HuH-7.5 (cell line): Measurements from ENCODE around the gene PLAAT4.
A peak's percentile ranks its signal among the peaks of the same experiment; 100 is the strongest.
"Not testable (repeated sequence)": the region's sequence is repeated elsewhere in the genome, so short reads cannot be mapped to it uniquely, and the experiment has no call there.

ENCODE experiments used
- DNase-seq: peaks from one replicate; pipeline ENCODE4 v3.0.0; 2011; ENCODE audit warnings: low spot score

Gene PLAAT4

DNA sequence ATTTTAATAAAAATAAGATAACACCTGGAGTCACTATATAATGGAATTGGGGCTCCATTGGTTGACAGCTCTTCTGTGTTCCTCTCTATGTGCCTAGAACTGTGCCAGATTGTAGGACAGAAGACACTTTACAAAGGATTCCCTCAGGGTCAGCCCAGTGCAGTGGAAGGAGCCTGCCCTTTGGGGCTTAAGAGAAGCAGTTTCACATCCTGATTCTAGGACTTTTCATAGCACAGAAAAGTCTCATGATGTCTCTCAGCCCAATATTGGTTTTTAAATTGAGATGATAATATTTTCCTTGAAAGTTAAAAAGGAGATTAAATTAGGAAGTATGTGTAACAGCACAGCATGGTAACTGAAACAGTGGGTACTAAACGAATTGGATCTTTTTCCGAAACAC is 7.1 kb downstream of the PLAAT4 start:
- no peak for DNase-seq

GRCh38 chr11:63547061-63547460 is 10.5 kb downstream of the PLAAT4 start:
- DNase-seq, result no peak

DNA sequence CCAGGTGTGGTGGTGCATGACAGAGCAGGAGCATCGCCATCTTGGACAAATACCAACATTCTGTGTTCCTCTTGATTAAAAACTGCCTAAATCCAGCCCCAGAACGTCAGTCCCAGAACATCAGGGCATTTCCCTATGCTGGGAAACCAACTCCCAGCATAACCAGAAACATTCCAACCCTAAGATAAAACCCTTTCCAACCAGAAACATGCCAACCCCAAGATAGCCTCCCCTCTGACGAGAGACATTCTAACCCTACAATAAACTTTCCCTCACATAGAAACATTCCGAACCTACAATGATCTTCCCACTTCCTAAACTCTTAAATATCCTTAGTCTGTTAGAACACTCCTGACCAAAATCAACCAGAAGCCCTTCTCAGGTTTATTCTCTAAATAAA is 11.6 kb downstream of the PLAAT4 start:
- DNase-seq, result no peak

- no peak for DNase-seq
Measured at GRCh38 chr11:63549411-63549810, 12.8 kb downstream of the PLAAT4 start.

DNA sequence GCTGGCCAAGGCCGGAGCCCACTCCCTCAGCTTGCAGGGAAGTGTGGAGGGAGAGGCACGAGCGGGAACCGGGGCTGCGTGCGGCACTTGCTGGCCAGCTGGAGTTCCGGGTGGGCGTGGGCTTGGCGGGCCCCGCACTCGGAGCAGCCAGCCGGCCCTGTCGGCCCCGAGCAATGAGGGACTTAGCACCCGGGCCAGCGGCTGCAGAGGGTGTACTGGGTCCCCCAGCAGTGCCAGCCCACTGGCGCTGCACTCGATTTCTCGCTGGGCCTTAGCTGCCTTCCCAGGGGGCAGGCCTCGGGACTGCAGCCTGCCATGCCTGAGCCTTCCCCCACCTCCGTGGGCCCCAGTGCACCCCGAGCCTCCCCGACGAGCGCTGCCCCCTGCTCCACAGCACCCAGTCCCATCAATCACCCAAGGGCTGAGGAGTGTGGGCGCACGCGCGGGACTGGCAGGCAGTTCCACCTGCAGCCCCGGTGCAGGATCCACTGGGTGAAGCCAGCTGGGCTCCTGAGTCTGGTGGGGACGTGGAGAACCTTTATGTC is 13.6 kb downstream of the PLAAT4 start:
- not testable (repeated sequence) for DNase-seq

DNA sequence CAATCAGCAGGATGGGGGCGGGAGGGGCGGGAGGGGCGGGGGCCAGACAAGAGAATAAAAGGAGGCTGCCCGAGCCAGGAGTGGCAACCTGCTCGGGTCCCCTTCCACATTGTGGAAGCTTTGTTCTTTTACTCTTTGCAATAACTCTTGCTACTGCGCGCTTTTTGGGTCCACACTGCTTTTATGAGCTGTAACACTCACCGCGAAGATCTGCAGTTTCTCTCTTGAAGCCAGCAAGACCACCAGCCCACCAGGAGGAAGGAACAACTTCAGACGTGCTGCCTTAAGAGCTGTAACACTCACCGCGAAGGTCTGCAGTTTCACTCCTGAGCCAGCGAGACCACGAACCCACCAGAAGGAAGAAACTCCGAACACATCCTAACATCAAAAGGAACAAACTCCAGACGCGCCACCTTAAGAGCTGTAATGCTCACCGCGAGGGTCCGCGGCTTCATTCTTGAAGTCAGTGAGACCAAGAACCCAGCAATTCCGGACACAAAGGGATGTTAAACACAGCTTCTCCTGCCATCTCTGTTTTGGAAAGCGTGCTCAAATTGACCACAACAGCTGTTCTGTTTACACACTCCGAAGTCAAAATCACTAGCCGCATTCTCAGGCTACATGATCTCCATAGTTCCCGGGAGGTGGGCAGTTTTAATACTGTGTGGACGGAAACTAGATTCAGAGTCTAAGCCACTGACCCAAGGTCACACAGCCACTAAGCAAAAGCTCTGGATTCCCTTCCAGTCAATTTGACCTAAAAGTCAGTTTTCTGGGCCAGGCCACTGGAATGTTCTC is 14.7 kb downstream of the PLAAT4 start:
- DNase-seq, result no peak

- DNase-seq, result no peak
Measured at GRCh38 chr11:63551889-63552266, 15.3 kb downstream of the PLAAT4 start.

DNA sequence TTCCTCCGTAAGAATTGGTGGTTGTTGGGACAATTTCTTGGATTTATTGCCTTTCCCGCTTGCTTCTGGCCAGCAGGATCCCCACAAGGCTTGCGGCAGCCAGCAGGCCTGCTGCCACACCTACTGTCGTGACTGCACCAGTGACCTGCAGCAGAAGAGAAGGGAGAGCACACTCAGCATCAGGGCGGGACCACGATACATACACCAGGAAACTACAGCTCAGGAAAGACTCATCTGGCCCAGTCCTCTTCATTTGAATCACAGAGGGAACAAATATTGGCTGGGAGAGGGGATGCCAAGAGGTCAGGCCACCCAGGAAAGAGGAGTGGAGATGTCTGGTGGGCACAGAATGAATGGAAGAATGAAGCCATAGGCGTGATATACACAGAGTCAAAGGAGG is 16.3 kb downstream of the PLAAT4 start:
- no peak for DNase-seq

GRCh38 chr11:63553759-63554158 is 17.2 kb downstream of the PLAAT4 start:
- DNase-seq, result no peak

DNA sequence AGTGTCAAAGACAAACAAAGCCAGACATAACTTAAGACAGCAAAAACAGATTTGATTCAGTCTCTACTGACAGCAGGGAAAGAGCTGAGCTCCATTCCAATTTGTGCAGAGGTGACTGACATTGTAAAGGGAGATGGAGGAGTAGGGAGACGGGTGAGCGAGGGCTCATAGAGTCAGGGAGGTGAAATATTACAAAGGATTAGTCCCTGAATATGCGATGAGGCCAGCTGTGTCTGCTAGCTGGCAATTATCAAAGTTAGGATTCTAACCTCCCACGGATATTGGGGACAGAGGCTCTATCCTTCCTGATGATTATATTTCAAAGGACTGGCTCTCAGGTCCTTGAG is 18.2 kb downstream of the PLAAT4 start:
- DNase-seq, result no peak

DNA sequence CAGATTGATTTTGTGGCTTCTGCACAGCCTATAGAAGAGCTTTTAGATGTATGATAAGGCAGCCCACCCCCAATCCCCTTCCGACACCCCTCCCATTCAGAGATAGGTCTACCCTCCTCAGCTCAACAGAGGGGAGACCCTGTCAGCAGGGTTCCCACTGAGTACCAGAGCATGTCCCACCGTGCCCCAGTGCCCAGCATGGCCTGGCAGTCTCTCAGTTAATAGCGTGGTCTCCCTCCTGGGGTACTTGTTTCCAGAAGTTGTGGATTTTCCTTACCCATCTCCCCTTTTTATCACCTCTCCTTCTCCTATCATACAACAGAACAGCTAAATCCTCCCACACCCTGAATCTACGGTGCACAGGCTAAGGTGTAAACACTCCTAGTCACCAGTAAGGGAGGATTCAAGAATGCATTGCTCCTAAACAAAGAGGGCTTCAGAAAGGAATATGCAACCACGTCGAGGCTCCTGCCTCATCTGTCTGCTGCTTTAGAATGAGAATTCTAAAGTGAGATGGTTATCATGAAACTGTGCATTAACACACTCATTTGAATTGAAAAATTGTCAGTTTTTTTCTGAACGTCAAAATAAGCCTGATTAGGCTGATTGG is 19.9 kb downstream of the PLAAT4 start:
- no peak for DNase-seq

- no peak for DNase-seq
Measured at GRCh38 chr11:63557570-63557969, 21.0 kb downstream of the PLAAT4 start.

GRCh38 chr11:63558459-63559157 is 22.0 kb downstream of the PLAAT4 start:
- DNase-seq, result peak; percentile 59

DNA sequence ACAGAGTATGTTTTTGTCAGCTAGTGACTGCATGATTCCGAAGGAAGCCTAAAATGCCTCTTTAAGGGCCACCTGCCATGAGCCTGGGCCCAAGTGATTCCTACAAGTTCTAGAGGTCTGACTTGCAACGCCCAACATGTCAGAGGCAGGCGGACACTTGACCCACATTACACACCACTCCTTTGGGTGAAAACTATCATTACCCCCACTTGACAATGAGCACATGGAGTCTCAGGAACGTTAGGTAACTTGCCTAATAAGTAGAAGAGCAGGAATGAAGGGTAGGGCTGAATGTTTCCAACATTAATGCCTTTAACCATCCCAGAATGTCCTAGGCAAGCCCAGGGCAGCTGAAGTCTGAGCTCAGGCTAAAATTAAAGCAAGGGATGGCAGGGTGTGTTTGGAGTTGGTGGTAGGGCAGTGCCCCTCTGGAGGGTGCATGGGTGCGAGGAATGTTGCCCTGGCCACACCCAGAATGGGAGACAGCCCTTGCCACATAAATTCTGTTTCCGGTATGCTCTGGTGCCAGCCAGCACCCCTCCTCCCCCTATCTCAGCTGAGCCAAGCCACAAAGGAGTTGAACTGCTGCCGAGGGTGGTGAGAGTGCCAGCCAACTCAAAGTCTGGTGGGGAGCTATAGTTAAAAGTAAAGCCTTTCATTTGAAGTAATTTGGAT is 24.0 kb downstream of the PLAAT4 start:
- DNase-seq, result no peak

- DNase-seq, result no peak
Measured at GRCh38 chr11:63563201-63564055, 26.8 kb downstream of the PLAAT4 start, which contains the start of gene PLAAT2. PLAAT2 (minus strand) TSS chr11:63563379; CDS start chr11:63563324, 55 bp downstream.

GRCh38 chr11:63564056-63564774 is 27.6 kb downstream of the PLAAT4 start:
- no peak for DNase-seq

GRCh38 chr11:63564784-63565350 is 28.3 kb downstream of the PLAAT4 start:
- no peak for DNase-seq

- DNase-seq, result no peak
Measured at GRCh38 chr11:63567044-63567840, 30.6 kb downstream of the PLAAT4 start.

DNA sequence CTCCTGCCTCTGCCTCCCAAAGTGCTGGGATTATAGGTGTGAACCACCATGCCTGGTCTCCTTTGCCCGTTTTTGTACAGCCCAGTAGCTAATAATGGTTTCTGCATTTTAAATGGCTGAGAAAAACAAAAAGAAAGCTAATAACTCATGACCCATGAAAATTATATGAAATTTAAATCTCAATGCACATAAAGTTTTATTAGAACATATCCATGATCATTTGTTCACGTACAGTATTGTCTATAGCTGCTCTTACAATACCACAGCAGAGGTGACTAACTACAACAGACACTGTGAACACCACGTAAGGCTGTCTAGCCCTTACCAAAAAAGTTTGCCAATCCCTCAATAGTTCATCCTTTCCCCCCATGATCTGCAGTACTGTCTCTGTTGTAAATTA is 33.0 kb downstream of the PLAAT4 start:
- no peak for DNase-seq
